PFSK-1 (cell line): ENCODE data around the gene ECHS1.

Experiments
- POLR2AphosphoS5 ChIP-seq: IDR thresholded peaks from 2 replicates; pipeline ENCODE4 v1.6.1; 2012; ENCODE audit warnings: low read depth, mild to moderate bottlenecking, control low read depth, low read length, moderate library complexity
- SIN3A ChIP-seq: IDR thresholded peaks from 2 replicates; pipeline ENCODE4 v1.6.1; 2012; ENCODE audit warnings: mild to moderate bottlenecking, low read length, moderate library complexity, borderline replicate concordance; ENCODE audit not compliant: insufficient read depth
- TAF1 ChIP-seq: IDR thresholded peaks from 2 replicates; pipeline ENCODE4 v1.6.1; 2012; ENCODE audit warnings: low read length, control low read depth, borderline replicate concordance; ENCODE audit not compliant: insufficient read depth
- TF ChIP-seq, protein P1 (sequence below), 2 experiments: IDR thresholded peaks; 2 replicates each; pipeline versions ENCODE4 v1.6.1 to v1.8.0; 2011 to 2012; ENCODE audit warnings: low read depth in 2 of 2, low read length in 2 of 2, control low read depth in 1 of 2, inconsistent platforms in 1 of 2, mild to moderate bottlenecking in 1 of 2, moderate library complexity in 1 of 2; ENCODE audit not compliant: insufficient read depth in 1 of 2

DNA sequence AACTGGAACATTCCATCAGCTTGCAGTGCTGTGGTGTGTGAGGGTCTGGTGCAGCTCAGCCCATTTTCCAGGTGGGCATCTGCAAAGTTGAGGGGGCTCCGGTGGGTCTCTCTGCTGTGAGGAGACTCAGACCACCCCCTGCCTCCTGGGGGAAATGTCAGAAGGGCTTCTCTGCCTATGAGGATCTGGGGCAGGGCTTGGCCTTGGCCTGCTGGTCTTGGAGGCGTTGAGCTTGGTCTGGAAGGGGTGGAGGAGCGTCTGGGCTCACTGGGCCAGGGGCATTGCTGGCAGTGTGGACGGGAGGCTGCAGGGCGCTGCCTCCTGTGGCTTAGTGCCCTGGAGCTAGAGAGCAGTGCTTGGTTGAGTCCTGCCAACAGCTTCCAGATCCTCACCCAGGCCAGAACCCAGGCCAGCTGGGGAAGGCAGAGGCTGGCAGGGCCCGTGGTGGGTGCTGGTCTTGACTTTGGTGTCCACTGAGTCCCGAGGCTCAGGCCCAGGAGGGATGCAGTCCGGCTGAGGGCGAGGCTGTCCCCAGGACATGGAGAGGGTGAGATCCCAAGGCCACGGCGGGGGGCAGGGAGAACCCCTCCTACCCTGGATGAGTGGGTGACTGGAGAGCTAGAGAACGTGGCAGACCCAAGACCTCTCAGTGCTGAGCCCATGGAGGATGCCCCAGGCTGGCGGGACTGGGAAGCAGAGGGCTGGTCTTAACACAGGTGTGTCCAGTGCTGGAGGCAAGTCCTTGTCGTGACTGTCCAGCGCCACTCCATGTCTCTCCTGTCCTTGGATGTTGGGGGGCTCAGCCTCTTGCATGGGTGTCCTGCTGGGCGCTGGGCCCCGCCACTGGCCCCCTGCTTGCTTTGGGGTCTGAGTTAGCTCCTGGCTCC lies 48.4 kb upstream of the ECHS1 start:
- TF ChIP-seq SIN3A (no peak), TAF1 (no peak), POLR2AphosphoS5 (no peak)
- TF ChIP-seq, protein P1, sequence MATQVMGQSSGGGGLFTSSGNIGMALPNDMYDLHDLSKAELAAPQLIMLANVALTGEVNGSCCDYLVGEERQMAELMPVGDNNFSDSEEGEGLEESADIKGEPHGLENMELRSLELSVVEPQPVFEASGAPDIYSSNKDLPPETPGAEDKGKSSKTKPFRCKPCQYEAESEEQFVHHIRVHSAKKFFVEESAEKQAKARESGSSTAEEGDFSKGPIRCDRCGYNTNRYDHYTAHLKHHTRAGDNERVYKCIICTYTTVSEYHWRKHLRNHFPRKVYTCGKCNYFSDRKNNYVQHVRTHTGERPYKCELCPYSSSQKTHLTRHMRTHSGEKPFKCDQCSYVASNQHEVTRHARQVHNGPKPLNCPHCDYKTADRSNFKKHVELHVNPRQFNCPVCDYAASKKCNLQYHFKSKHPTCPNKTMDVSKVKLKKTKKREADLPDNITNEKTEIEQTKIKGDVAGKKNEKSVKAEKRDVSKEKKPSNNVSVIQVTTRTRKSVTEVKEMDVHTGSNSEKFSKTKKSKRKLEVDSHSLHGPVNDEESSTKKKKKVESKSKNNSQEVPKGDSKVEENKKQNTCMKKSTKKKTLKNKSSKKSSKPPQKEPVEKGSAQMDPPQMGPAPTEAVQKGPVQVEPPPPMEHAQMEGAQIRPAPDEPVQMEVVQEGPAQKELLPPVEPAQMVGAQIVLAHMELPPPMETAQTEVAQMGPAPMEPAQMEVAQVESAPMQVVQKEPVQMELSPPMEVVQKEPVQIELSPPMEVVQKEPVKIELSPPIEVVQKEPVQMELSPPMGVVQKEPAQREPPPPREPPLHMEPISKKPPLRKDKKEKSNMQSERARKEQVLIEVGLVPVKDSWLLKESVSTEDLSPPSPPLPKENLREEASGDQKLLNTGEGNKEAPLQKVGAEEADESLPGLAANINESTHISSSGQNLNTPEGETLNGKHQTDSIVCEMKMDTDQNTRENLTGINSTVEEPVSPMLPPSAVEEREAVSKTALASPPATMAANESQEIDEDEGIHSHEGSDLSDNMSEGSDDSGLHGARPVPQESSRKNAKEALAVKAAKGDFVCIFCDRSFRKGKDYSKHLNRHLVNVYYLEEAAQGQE (IDR thresholded peaks at IDR 0.05; ENCODE audit: insufficient read depth in 1 of 2, low read depth in 2 of 2, low read length in 2 of 2) = no peak
